Breast epithelium (tissue), 4 donors: ENCODE data around the gene FNIP2. TPM values are rescaled to one million over a fixed set of nuclear protein-coding genes. Genes with fewer than 3 reads are reported as not detected.
"Not testable (repeated sequence)": the region's sequence is repeated elsewhere in the genome, so short reads cannot be mapped to it uniquely, and the experiment has no call there.

ENCODE experiments used
- DNase-seq, 2 donors: peaks; one replicate each; pipeline ENCODE4 v3.0.0-alpha.2; 2019; ENCODE audit warnings: low spot score in 2 of 2
- H3K27ac ChIP-seq, 2 donors: fragments of 200-600 bp; sonication (generic) in 1 of 2; one replicate each; pipeline ENCODE4 v1.5.1; 2016 to 2019; ENCODE audit warnings: mild to moderate bottlenecking in 1 of 2
- H3K27me3 ChIP-seq, 2 donors: fragments of 200-600 bp; sonication (generic) in 1 of 2; one replicate each; pipeline versions ENCODE4 v1.5.1 to v1.6.0; 2017 to 2019; ENCODE audit warnings: control low read depth in 1 of 2, mild to moderate bottlenecking in 1 of 2
- H3K36me3 ChIP-seq: fragments of 200-600 bp; one replicate; pipeline ENCODE4 v1.5.1; 2019
- H3K4me1 ChIP-seq, 2 donors: fragments of 200-600 bp; sonication (generic); one replicate each; pipeline ENCODE4 v1.5.1; 2016 to 2019; ENCODE audit warnings: control low read depth in 1 of 2
- H3K4me3 ChIP-seq, 3 donors: fragments of 200-600 bp; sonication (generic); 1 replicate in 2 of 3; 2 replicates in 1 of 3; pipeline ENCODE4 v1.5.1; 2016 to 2019; ENCODE audit warnings: mild to moderate bottlenecking in 3 of 3, moderate library complexity in 2 of 3
- H3K9me3 ChIP-seq, 2 donors: fragments of 200-600 bp; sonication (generic) in 1 of 2; one replicate each; pipeline ENCODE4 v1.5.1; 2016 to 2019; ENCODE audit warnings: control low read depth in 1 of 2
- CTCF ChIP-seq, 3 donors: fragments of 450-650 bp; IDR thresholded peaks; one replicate each; pipeline ENCODE4 v1.5.1; 2016 to 2017; ENCODE audit warnings: antibody characterized with exemption in 3 of 3, mild to moderate bottlenecking in 3 of 3, moderate library complexity in 3 of 3
- POLR2A ChIP-seq: fragments of 450-650 bp; IDR thresholded peaks from one replicate; pipeline ENCODE4 v1.6.1; 2016; ENCODE audit warnings: antibody characterized with exemption, mild to moderate bottlenecking, moderate library complexity
- POLR2AphosphoS5 ChIP-seq, 3 donors: sonication (generic); formaldehyde crosslinking; IDR thresholded peaks; one replicate each; pipeline ENCODE4 v1.6.1; 2017; ENCODE audit warnings: antibody characterized with exemption in 3 of 3
- intact Hi-C: fragments of 100-400 bp; cut with DNase I; formaldehyde crosslinking; loops from one replicate; pipeline ENCODE4 v1.15.1; 2023; ENCODE audit warnings: low total_unique reads
- total RNA-seq, 3 donors: library from RNA; depleted of rRNA; stranded (reverse); fragments of >200 nt; gene quantifications; one replicate each; pipeline ENCODE4 v1.1.0, GENCODE V29; 2016

The FNIP2 gene
- total RNA-seq, 3 donors from 2014 or later = 40.3 to 70.4 (median 55.2) TPM

- TF ChIP-seq CTCF (IDR thresholded peaks at IDR 0.05) (no peak), POLR2A (no peak), POLR2AphosphoS5 (IDR thresholded peaks at IDR 0.05) (no peak)
- DNase-seq = no peak
- intact Hi-C loops = no loop called here
- Histone ChIP-seq H3K4me1 (no peaks in the 10 kb centered on the region), H3K4me3 (no peak overlapping the region), H3K36me3 (no peaks in the 10 kb centered on the region), H3K27me3 (no peaks in the 10 kb centered on the region), H3K9me3 (no peaks in the 10 kb centered on the region), H3K27ac (no peak overlapping the region)
These were observed 12.2 kb upstream of the FNIP2 start for GRCh38 chr4:158756588-158756987.

GRCh38 chr4:158758142-158758541, 10.7 kb upstream of the FNIP2 start:
- intact Hi-C loops = no loop called here
- Histone ChIP-seq H3K4me1 (no peaks in the 10 kb centered on the region), H3K4me3 (no peak overlapping the region), H3K27ac (no peak overlapping the region), H3K9me3 (no peaks in the 10 kb centered on the region), H3K36me3 (no peaks in the 10 kb centered on the region), H3K27me3 (no peaks in the 10 kb centered on the region)
- TF ChIP-seq POLR2A = no peak
- no peak for TF ChIP-seq CTCF (IDR thresholded peaks at IDR 0.05)
- no peak for TF ChIP-seq POLR2AphosphoS5 (IDR thresholded peaks at IDR 0.05)
- DNase-seq = no peak

- no peak for DNase-seq
- no peaks in the 10 kb centered on the region for H3K36me3 ChIP-seq
- no peaks in the 10 kb centered on the region for H3K4me1 ChIP-seq
- no peak overlapping the region for H3K27ac ChIP-seq
- no peaks in the 10 kb centered on the region for H3K9me3 ChIP-seq
- H3K27me3 ChIP-seq = no peaks in the 10 kb centered on the region
- no peak overlapping the region for H3K4me3 ChIP-seq
- TF ChIP-seq POLR2AphosphoS5 (IDR thresholded peaks at IDR 0.05) = no peak
- TF ChIP-seq POLR2A = no peak
- TF ChIP-seq CTCF (IDR thresholded peaks at IDR 0.05) = no peak
- intact Hi-C loops = no loop called here
These were observed 10.1 kb upstream of the FNIP2 start for GRCh38 chr4:158758703-158759102.

DNA sequence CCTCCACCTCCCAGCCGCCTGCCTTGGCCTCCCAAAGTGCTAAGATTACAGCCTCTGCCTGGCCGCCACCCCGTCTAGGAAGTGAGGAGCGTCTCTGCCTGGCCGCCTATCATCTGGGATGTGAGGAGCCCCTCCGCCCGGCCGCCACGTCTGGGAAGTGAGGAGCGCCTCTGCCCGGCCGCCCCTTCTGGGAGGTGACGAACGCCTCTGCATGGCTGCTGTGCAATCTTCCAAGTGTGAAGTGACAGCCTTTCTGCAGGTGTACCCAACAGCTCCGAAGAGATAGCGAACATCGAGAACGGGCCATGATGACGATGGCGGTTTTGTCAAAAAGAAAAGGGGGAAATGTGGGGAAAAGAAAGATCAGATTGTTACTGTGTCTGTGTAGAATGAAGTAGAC, 9.3 kb upstream of the FNIP2 start:
- H3K4me1 ChIP-seq, H3K27me3 ChIP-seq, DNase-seq, intact Hi-C loops, H3K36me3 ChIP-seq, H3K4me3 ChIP-seq, H3K9me3 ChIP-seq, H3K27ac ChIP-seq: not testable (repeated sequence)

GRCh38 chr4:158760866-158761265, 8.0 kb upstream of the FNIP2 start:
- no peak for TF ChIP-seq CTCF (IDR thresholded peaks at IDR 0.05)
- no peak for DNase-seq
- Histone ChIP-seq H3K9me3 (no peaks in the 10 kb centered on the region), H3K27me3 (no peaks in the 10 kb centered on the region), H3K4me3 (no peak overlapping the region), H3K36me3 (no peaks in the 10 kb centered on the region), H3K27ac (no peak overlapping the region), H3K4me1 (no peaks in the 10 kb centered on the region)
- intact Hi-C loops = no loop called here

DNA sequence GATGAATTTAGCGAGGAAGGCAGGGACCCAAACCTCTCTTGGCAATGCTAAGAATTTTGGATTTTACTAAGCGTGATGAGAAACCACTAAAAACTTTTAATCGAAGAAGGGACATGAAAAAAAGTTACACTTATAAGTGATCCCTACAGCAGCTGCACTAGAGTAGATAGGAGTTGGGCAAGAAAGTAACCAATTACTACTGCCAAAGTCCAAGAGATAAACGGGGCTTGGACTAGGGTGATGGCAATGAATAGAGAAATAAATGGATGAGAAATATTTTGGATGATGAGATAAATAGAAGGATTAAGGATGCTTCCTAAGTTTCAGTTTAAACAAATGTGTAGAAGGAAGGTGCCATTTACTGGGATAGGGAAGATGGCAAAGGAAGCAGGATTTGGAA, 6.3 kb upstream of the FNIP2 start:
- H3K27ac ChIP-seq = no peak overlapping the region
- TF ChIP-seq CTCF (IDR thresholded peaks at IDR 0.05) (no peak), POLR2AphosphoS5 (IDR thresholded peaks at IDR 0.05) (no peak), POLR2A (no peak)
- no peak for DNase-seq
- no peak overlapping the region for H3K4me3 ChIP-seq
- H3K36me3 ChIP-seq = no peaks in the 10 kb centered on the region
- H3K4me1 ChIP-seq = no peaks in the 10 kb centered on the region
- no peaks in the 10 kb centered on the region for H3K9me3 ChIP-seq
- intact Hi-C loops = no loop called here
- no peaks in the 10 kb centered on the region for H3K27me3 ChIP-seq
